BE2C (cell line): ENCODE measurements around the gene CDYL2.

Experiments
- DNase-seq: peaks from one replicate; pipeline ENCODE4 v3.0.0-alpha.2; 2020
- H3K27me3 ChIP-seq: fragments of 250-450 bp; sonication (Bioruptor Pico); 2 replicates; pipeline ENCODE4 v1.5.1; 2020; ENCODE audit warnings: mild to moderate bottlenecking
- H3K36me3 ChIP-seq: fragments of 250-450 bp; sonication (Bioruptor Pico); 2 replicates; pipeline ENCODE4 v1.5.1; 2020; ENCODE audit warnings: mild to moderate bottlenecking
- H3K4me1 ChIP-seq: fragments of 250-450 bp; sonication (Bioruptor Pico); 2 replicates; pipeline ENCODE4 v1.5.1; 2020
- H3K4me3 ChIP-seq: 2 replicates; pipeline ENCODE4 v1.5.1; 2011; ENCODE audit warnings: low read depth, low read length
- H3K9me3 ChIP-seq: fragments of 250-450 bp; sonication (Bioruptor Pico); 2 replicates; pipeline ENCODE4 v1.5.1; 2020
- CTCF ChIP-seq: IDR thresholded peaks from 2 replicates; pipeline ENCODE4 v1.5.1; 2012; ENCODE audit warnings: mild to moderate bottlenecking, low read depth, low read length

Gene CDYL2

GRCh38 chr16:80684906-80685305 lies 119.5 kb downstream of the CDYL2 start:
- no peaks in the 10 kb centered on the region for H3K36me3 ChIP-seq
- no peak overlapping the region for H3K4me3 ChIP-seq
- no peaks in the 10 kb centered on the region for H3K4me1 ChIP-seq
- H3K9me3 ChIP-seq: no peaks in the 10 kb centered on the region; the same call in 1 of the 2 replicates
- TF ChIP-seq CTCF: no peak
- no peaks in the 10 kb centered on the region for H3K27me3 ChIP-seq
- DNase-seq: no peak

DNA sequence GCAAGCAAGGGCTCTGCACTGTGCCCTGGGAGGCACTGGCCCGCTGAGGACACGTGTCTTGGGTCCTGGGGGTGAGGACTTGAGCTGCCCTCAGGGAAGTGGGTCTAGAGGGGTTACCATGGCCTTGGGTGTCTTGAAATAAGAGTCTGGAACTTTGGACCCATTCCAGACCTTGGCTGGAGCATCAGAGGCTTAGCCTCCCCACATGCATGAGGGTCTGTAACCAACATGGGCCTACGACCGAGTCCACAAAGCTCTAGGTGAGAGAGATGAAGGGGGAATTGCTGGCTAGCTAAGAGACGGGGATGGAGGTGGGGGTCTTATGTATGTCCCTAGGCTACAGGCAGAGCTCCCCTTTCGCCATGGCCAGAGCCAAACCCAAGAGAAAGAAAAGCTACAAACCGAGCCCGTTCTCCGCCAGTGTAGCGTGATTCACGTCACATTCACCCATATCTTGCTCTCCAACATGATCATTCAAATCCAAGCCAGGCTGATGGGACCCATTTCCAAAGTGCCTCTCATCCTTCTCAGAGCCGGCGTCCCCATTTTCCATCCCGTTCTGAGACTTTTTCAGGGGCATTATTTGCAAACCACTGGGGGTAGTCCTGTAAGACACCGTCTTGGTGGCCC lies 120.1 kb downstream of the CDYL2 start:
- no peak for DNase-seq
- H3K9me3 ChIP-seq: no peaks in the 10 kb centered on the region; the same call in 1 of the 2 replicates
- TF ChIP-seq CTCF: no peak
- H3K4me3 ChIP-seq: no peak overlapping the region
- no peaks in the 10 kb centered on the region for H3K36me3 ChIP-seq
- no peaks in the 10 kb centered on the region for H3K4me1 ChIP-seq
- no peaks in the 10 kb centered on the region for H3K27me3 ChIP-seq

DNA sequence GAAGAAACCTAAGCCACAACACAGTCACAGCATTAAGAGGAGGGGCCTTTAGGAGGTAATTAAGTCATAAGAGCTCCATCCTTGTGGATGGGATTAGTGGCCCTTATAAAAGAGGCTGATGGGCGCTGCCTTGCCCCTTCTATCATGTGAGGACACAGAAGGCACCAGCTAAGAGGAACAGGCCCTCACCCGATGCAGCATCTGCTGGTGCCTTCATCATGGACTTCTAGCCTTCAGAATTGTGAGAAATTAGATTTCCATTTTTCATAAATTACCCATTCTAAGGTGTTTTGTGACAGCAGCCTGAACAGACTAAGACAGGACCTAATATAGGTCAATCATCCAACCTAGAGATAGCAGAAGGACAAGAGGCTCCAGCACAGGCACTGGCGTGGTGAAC lies 120.8 kb downstream of the CDYL2 start:
- Histone ChIP-seq H3K36me3 (no peaks in the 10 kb centered on the region), H3K4me1 (no peaks in the 10 kb centered on the region), H3K9me3 (no peaks in the 10 kb centered on the region; the same call in 1 of the 2 replicates), H3K27me3 (no peaks in the 10 kb centered on the region), H3K4me3 (no peak overlapping the region)
- no peak for DNase-seq
- no peak for TF ChIP-seq CTCF

GRCh38 chr16:80682421-80683070 lies 121.9 kb downstream of the CDYL2 start:
- Histone ChIP-seq H3K9me3 (no peaks in the 10 kb centered on the region; the same call in 1 of the 2 replicates), H3K4me1 (no peaks in the 10 kb centered on the region), H3K4me3 (no peak overlapping the region), H3K36me3 (no peaks in the 10 kb centered on the region), H3K27me3 (no peaks in the 10 kb centered on the region)
- no peak for TF ChIP-seq CTCF
- no peak for DNase-seq

DNA sequence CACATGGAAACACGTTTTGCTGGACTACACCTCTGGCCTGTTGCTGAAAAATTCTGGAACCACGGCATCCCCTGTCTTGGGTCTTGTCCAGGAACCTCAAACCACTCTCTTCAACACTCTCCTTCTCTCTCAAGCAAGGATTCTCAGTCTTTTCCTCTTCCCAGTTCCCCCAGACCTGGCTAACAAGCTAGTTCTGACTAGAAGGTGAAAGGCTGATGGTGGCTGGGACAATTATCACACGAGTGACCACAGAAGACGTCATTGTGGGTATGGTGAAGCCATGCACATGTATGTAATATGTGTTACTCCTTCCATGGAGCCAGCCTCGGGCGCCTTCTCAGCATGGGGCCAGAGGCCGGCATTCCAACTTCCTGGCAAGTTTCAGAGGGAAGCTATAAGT lies 123.0 kb downstream of the CDYL2 start:
- H3K36me3 ChIP-seq: no peaks in the 10 kb centered on the region
- no peaks in the 10 kb centered on the region for H3K27me3 ChIP-seq
- no peak for DNase-seq
- no peak overlapping the region for H3K4me3 ChIP-seq
- H3K4me1 ChIP-seq: no peaks in the 10 kb centered on the region
- H3K9me3 ChIP-seq: no peaks in the 10 kb centered on the region; the same call in 1 of the 2 replicates
- no peak for TF ChIP-seq CTCF

DNA sequence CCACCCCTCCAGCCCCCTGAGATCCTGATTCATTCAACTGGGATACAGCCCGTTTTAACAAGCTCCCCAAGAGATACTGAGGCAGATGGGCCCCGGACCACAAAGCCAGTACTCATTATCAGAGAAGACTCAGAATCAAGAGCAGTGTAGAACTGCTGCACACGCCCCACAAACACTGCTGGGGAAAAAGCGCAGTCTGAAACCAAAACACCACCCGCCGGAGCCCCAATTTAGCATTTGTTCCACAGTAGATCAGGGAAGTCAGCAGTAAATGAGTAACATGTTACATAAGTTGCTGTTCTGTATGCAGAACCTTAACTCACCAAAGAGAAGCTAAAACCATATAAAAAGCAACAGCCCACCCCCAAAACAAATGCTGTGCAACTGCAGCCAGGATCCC lies 123.6 kb downstream of the CDYL2 start:
- H3K27me3 ChIP-seq: no peaks in the 10 kb centered on the region
- no peak overlapping the region for H3K4me3 ChIP-seq
- TF ChIP-seq CTCF: no peak
- no peaks in the 10 kb centered on the region; the same call in 1 of the 2 replicates for H3K9me3 ChIP-seq
- no peaks in the 10 kb centered on the region for H3K36me3 ChIP-seq
- H3K4me1 ChIP-seq: no peaks in the 10 kb centered on the region
- no peak for DNase-seq
